Suprapubic skin (tissue), 4 donors: ENCODE data around the gene PRKAG2. TPM values are rescaled to one million over a fixed set of nuclear protein-coding genes. Genes with fewer than 3 reads are reported as not detected.

Source experiments
- DNase-seq, 2 donors: peaks; one replicate each; pipeline ENCODE4 v3.0.0-alpha.2; 2019; ENCODE audit warnings: low spot score in 2 of 2
- H3K27ac ChIP-seq: fragments of 200-600 bp; sonication (generic); one replicate; pipeline ENCODE4 v1.5.1; 2019
- H3K27me3 ChIP-seq: fragments of 200-600 bp; sonication (generic); one replicate; pipeline ENCODE4 v1.5.1; 2019
- H3K36me3 ChIP-seq: fragments of 200-600 bp; sonication (generic); one replicate; pipeline ENCODE4 v1.5.1; 2019
- H3K4me1 ChIP-seq: fragments of 200-600 bp; sonication (generic); one replicate; pipeline ENCODE4 v1.5.1; 2019
- H3K4me3 ChIP-seq: fragments of 200-600 bp; sonication (generic); one replicate; pipeline ENCODE4 v1.5.1; 2019; ENCODE audit warnings: mild to moderate bottlenecking
- H3K9me3 ChIP-seq: fragments of 200-600 bp; sonication (generic); one replicate; pipeline ENCODE4 v1.5.1; 2019
- EP300 ChIP-seq: sonication (generic); formaldehyde crosslinking; IDR thresholded peaks from one replicate; pipeline ENCODE4 v1.6.1; 2017; ENCODE audit warnings: antibody characterized with exemption
- POLR2A ChIP-seq, 2 donors: fragments of 450-650 bp; IDR thresholded peaks; one replicate each; pipeline ENCODE4 v1.6.1; 2017; ENCODE audit warnings: antibody characterized with exemption in 2 of 2, mild to moderate bottlenecking in 2 of 2, moderate library complexity in 2 of 2
- POLR2AphosphoS5 ChIP-seq, 3 donors: sonication (generic); formaldehyde crosslinking; IDR thresholded peaks; one replicate each; pipeline ENCODE4 v1.6.1; 2017; ENCODE audit warnings: antibody characterized with exemption in 3 of 3
- WGBS: methylation state at CpG from one replicate; pipeline ENCODE4 v1.1.5; 2018; 5-methylcytosine and 5-hydroxymethylcytosine counted together
- total RNA-seq, 4 donors: library from RNA; depleted of rRNA; stranded (reverse); fragments of >200 nt; gene quantifications; one replicate each; pipeline ENCODE4 v1.1.0, GENCODE V29; 2016
- TF ChIP-seq, protein P1 (sequence below), 2 donors: fragments of 200-600 bp in 1 of 2; fragments of 450-650 bp in 1 of 2; sonication (generic) in 1 of 2; IDR thresholded peaks; one replicate each; pipeline ENCODE4 v1.5.1; 2016 to 2019; ENCODE audit warnings: antibody characterized with exemption in 2 of 2, mild to moderate bottlenecking in 1 of 2, moderate library complexity in 1 of 2

The PRKAG2 gene
- total RNA-seq, 4 donors from 2014 or later = 16.5 to 40.0 (median 17.3) TPM

- no peak for DNase-seq
- H3K4me1 ChIP-seq = peaks cover 19% of the 10 kb centered on the region
- peaks cover 7% of the 10 kb centered on the region for H3K36me3 ChIP-seq
- no peak overlapping the region for H3K4me3 ChIP-seq
- no peaks in the 10 kb centered on the region for H3K27me3 ChIP-seq
- no peaks in the 10 kb centered on the region for H3K9me3 ChIP-seq
- H3K27ac ChIP-seq = no peak overlapping the region
- WGBS = 82% methylated on average over 6 of the region's 6 CpGs
- TF ChIP-seq POLR2A (IDR thresholded peaks at IDR 0.05) (no peak), EP300 (no peak)
Observed at GRCh38 chr7:151648429-151648828, 228.5 kb downstream of the PRKAG2 start.

DNA sequence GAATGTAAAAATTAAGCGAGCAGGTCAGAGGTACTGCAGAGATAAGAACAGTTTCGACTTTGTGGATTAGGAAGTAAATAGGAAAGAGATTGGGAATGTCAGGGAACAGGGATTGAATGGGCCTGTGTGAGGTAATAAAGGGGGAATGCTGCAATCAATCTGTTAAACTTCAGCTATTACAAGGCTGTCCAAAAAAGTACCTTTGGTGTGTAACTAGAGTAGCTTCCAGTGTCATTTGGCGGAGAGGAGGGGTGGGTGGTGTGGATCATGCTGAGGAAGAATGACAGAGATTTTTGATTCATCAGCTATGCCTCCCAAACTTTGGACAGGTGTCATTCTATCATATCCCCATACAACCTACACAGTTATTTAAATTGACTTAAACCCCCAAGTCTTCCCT, 229.0 kb downstream of the PRKAG2 start:
- Histone ChIP-seq H3K36me3 (peaks cover 7% of the 10 kb centered on the region), H3K27ac (no peak overlapping the region), H3K4me3 (no peak overlapping the region), H3K9me3 (no peaks in the 10 kb centered on the region), H3K4me1 (peaks cover 20% of the 10 kb centered on the region), H3K27me3 (no peaks in the 10 kb centered on the region)
- TF ChIP-seq POLR2AphosphoS5 (IDR thresholded peaks at IDR 0.05) = no peak
- no peak for TF ChIP-seq POLR2A (IDR thresholded peaks at IDR 0.05)
- no peak for TF ChIP-seq EP300
- TF ChIP-seq, protein P1, sequence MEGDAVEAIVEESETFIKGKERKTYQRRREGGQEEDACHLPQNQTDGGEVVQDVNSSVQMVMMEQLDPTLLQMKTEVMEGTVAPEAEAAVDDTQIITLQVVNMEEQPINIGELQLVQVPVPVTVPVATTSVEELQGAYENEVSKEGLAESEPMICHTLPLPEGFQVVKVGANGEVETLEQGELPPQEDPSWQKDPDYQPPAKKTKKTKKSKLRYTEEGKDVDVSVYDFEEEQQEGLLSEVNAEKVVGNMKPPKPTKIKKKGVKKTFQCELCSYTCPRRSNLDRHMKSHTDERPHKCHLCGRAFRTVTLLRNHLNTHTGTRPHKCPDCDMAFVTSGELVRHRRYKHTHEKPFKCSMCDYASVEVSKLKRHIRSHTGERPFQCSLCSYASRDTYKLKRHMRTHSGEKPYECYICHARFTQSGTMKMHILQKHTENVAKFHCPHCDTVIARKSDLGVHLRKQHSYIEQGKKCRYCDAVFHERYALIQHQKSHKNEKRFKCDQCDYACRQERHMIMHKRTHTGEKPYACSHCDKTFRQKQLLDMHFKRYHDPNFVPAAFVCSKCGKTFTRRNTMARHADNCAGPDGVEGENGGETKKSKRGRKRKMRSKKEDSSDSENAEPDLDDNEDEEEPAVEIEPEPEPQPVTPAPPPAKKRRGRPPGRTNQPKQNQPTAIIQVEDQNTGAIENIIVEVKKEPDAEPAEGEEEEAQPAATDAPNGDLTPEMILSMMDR (IDR thresholded peaks at IDR 0.05) = no peak
- WGBS = 95% methylated on average over 3 of the region's 3 CpGs
- no peak for DNase-seq

GRCh38 chr7:151647006-151647405, 229.9 kb downstream of the PRKAG2 start:
- WGBS = 68% methylated on average over 4 of the region's 5 CpGs

GRCh38 chr7:151645311-151645710, 231.6 kb downstream of the PRKAG2 start:
- H3K27ac ChIP-seq = no peak overlapping the region
- H3K36me3 ChIP-seq = peaks cover 7% of the 10 kb centered on the region
- peaks cover 13% of the 10 kb centered on the region for H3K4me1 ChIP-seq
- peak in 1 of 2 donors; percentile 9 for DNase-seq
- WGBS = 93% methylated on average over 2 of the region's 2 CpGs
- no peak overlapping the region for H3K4me3 ChIP-seq
- TF ChIP-seq, protein P1 (IDR thresholded peaks at IDR 0.05) = no peak
- no peak for TF ChIP-seq EP300
- TF ChIP-seq POLR2AphosphoS5 (IDR thresholded peaks at IDR 0.05) = no peak
- TF ChIP-seq POLR2A (IDR thresholded peaks at IDR 0.05) = no peak
- H3K9me3 ChIP-seq = no peaks in the 10 kb centered on the region
- no peaks in the 10 kb centered on the region for H3K27me3 ChIP-seq

More at GRCh38 chr7:151647006-151647405, 229.9 kb downstream of the PRKAG2 start:
- TF ChIP-seq EP300 = no peak
- Histone ChIP-seq H3K27ac (no peak overlapping the region), H3K9me3 (no peaks in the 10 kb centered on the region), H3K27me3 (no peaks in the 10 kb centered on the region), H3K36me3 (peaks cover 7% of the 10 kb centered on the region), H3K4me1 (peaks cover 24% of the 10 kb centered on the region), H3K4me3 (no peak overlapping the region)
- DNase-seq = peak in 1 of 2 donors; percentile 40

DNA sequence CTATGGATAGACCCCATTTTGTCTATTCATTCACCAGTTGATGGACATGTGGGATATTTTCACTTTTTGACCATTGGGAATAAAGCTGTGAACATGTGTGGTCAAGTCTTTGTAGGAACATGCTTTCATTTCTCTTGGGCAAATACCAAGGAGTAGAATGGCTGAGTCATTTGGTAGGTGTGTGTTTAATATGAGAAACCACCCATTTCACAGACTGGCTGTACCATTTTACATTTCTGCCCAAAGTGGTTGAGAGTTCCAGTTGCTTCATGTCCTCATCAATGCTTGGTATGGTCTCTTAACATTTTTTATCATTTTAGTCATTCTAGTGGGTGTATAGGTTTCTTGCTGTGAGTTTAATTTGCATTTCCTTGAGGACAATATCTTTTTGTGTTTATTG, 232.4 kb downstream of the PRKAG2 start:
- H3K27ac ChIP-seq = no peak overlapping the region
- DNase-seq = no peak
- H3K36me3 ChIP-seq = peaks cover 7% of the 10 kb centered on the region

DNA sequence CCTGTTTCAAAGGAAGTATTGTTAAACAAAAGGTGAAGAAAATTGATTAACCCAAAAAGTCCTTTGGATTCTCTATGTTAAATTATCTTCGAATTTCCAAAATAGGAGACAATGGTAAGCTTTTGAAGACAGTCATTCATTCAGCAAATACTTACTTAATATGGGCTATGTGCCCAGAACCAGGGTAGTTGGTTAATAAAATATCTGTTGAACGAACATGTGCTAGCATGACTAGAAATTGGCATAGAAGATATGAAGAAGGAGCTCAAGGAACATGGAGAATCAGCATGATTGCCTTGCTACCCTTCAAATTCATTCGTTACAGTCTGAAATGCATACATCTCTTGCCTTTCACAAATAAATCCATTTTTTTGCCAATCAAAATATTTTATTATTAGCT, 234.2 kb downstream of the PRKAG2 start:
- H3K4me3 ChIP-seq = no peak overlapping the region
- TF ChIP-seq, protein P1 (IDR thresholded peaks at IDR 0.05) = no peak
- no peak for TF ChIP-seq EP300
- no peak for TF ChIP-seq POLR2A (IDR thresholded peaks at IDR 0.05)
- no peak for TF ChIP-seq POLR2AphosphoS5 (IDR thresholded peaks at IDR 0.05)
- H3K36me3 ChIP-seq = peaks cover 7% of the 10 kb centered on the region
- 44% methylated on average over 3 of the region's 3 CpGs for WGBS
- H3K4me1 ChIP-seq = peaks cover 14% of the 10 kb centered on the region
- H3K27ac ChIP-seq = no peak overlapping the region
- no peaks in the 10 kb centered on the region for H3K9me3 ChIP-seq
- no peaks in the 10 kb centered on the region for H3K27me3 ChIP-seq
- no peak for DNase-seq

More for the DNA sequence above, 232.4 kb downstream of the PRKAG2 start:
- H3K9me3 ChIP-seq = no peaks in the 10 kb centered on the region
- no peaks in the 10 kb centered on the region for H3K27me3 ChIP-seq
- peaks cover 9% of the 10 kb centered on the region for H3K4me1 ChIP-seq
- TF ChIP-seq POLR2A (IDR thresholded peaks at IDR 0.05) (no peak), EP300 (no peak), POLR2AphosphoS5 (IDR thresholded peaks at IDR 0.05) (no peak)
- TF ChIP-seq, protein P1 (IDR thresholded peaks at IDR 0.05) = no peak
- H3K4me3 ChIP-seq = no peak overlapping the region
